ENCODE measurements around the gene SPAG4.

DNA sequence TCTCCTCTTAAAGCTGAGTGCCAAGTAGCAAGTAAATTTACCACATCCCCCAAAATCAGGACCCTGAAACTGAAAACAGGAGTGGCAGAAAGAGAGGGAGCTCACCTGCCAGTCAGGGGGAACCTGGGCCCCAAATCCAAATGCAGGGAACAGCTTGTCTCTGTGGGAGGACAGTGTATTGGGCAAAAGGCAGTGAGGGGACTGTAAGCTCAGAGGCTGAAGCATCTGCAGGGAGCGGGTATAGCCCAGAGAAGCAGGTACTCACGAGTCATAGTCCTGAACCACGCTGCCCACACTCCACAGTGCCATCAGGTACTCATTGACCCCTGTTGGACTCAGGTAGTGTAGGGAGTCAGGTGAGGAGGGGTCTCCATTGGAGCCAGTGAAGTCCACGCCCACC is 15.0 kb downstream of the SPAG4 start:
- no peak for TF ChIP-seq POLR2A (IDR thresholded peaks at IDR 0.05)
- TF ChIP-seq, protein P1, sequence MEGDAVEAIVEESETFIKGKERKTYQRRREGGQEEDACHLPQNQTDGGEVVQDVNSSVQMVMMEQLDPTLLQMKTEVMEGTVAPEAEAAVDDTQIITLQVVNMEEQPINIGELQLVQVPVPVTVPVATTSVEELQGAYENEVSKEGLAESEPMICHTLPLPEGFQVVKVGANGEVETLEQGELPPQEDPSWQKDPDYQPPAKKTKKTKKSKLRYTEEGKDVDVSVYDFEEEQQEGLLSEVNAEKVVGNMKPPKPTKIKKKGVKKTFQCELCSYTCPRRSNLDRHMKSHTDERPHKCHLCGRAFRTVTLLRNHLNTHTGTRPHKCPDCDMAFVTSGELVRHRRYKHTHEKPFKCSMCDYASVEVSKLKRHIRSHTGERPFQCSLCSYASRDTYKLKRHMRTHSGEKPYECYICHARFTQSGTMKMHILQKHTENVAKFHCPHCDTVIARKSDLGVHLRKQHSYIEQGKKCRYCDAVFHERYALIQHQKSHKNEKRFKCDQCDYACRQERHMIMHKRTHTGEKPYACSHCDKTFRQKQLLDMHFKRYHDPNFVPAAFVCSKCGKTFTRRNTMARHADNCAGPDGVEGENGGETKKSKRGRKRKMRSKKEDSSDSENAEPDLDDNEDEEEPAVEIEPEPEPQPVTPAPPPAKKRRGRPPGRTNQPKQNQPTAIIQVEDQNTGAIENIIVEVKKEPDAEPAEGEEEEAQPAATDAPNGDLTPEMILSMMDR (IDR thresholded peaks at IDR 0.05) = no peak
